ENCODE data around the gene CCDC197. TPM values are rescaled to one million over a fixed set of nuclear protein-coding genes. Genes with fewer than 3 reads are reported as not detected.

Gene CCDC197
- total RNA-seq, 2 donors from 2014 or later = not detected

DNA sequence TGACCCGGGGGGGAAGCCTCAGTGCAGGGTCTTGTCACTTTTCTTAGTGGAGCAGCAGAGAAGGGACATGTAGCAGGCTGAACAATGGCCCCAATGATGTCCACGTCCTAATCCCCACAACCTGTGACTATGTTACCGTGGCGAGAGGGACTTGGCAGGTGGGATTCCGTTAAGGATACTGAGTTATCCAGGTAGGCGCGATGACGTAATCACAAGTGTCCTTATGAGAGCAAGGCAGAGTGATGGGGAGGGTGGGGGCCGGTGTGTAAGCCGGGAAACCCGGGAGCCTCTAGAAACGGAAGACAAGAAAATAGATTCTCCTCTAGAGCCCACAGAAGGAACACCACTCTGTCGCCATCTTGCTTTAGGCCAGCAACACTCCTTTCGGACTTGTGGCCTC lies 33.5 kb downstream of the CCDC197 start:
- TF ChIP-seq POLR2A (IDR thresholded peaks at IDR 0.05) (no peak), CTCF (IDR thresholded peaks at IDR 0.05) (no peak)
- no peaks in the 10 kb centered on the region for H3K36me3 ChIP-seq (replicated peaks in 1 of 2; ENCODE audit: insufficient read depth in 1 of 2, low read depth in 2 of 2)
- DNase-seq = no peak
- no peak overlapping the region for H3K4me3 ChIP-seq
- no peaks in the 10 kb centered on the region for H3K9me3 ChIP-seq
- 88 to 90% methylated on average over 14 of the region's 14 CpGs for WGBS, 2 donors
- peaks cover 13% of the 10 kb centered on the region for H3K4me1 ChIP-seq
- intact Hi-C loops (cut with DNase I) = loop anchor here (5.0 kb wide), 1 partner anchor 107 kb away; no protein-coding TSS in a partner anchor
- no peak overlapping the region for H3K27ac ChIP-seq
- ATAC-seq = no peak
- H3K27me3 ChIP-seq = no peaks in the 10 kb centered on the region

- 90 to 92% methylated on average over 8 of the region's 8 CpGs for WGBS, 2 donors
- DNase-seq = no peak
- Histone ChIP-seq H3K27me3 (no peaks in the 10 kb centered on the region), H3K36me3 (replicated peaks in 1 of 2; ENCODE audit: insufficient read depth in 1 of 2, low read depth in 2 of 2) (no peaks in the 10 kb centered on the region), H3K4me1 (peaks cover 9% of the 10 kb centered on the region), H3K27ac (no peak overlapping the region), H3K4me3 (no peak overlapping the region), H3K9me3 (no peaks in the 10 kb centered on the region)
- ATAC-seq = no peak
- intact Hi-C loops (cut with DNase I) = loop anchor here (5.0 kb wide), 1 partner anchor 106 kb away; no protein-coding TSS in a partner anchor
- TF ChIP-seq CTCF (IDR thresholded peaks at IDR 0.05) (no peak), POLR2A (IDR thresholded peaks at IDR 0.05) (no peak)
Measured at GRCh38 chr14:94031161-94031882, 34.2 kb downstream of the CCDC197 start.

GRCh38 chr14:94031883-94032279 lies 34.8 kb downstream of the CCDC197 start:
- intact Hi-C loops (cut with DNase I) = loop anchor here (5.0 kb wide), 1 partner anchor 105 kb away; no protein-coding TSS in a partner anchor
- ATAC-seq = no peak
- Histone ChIP-seq H3K4me1 (peaks cover 5% of the 10 kb centered on the region), H3K27me3 (no peaks in the 10 kb centered on the region), H3K36me3 (replicated peaks in 1 of 2; ENCODE audit: insufficient read depth in 1 of 2, low read depth in 2 of 2) (no peaks in the 10 kb centered on the region), H3K9me3 (no peaks in the 10 kb centered on the region), H3K4me3 (no peak overlapping the region), H3K27ac (no peak overlapping the region)
- DNase-seq = no peak
- WGBS, 2 donors = 77 to 81% methylated on average over 7 of the region's 7 CpGs
- no peak for TF ChIP-seq CTCF (IDR thresholded peaks at IDR 0.05)
- TF ChIP-seq POLR2A (IDR thresholded peaks at IDR 0.05) = no peak

GRCh38 chr14:94034886-94035285 lies 37.8 kb downstream of the CCDC197 start:
- Histone ChIP-seq H3K27ac (no peak overlapping the region), H3K36me3 (replicated peaks in 1 of 2; ENCODE audit: insufficient read depth in 1 of 2, low read depth in 2 of 2) (no peaks in the 10 kb centered on the region), H3K4me3 (no peak overlapping the region), H3K4me1 (no peaks in the 10 kb centered on the region), H3K27me3 (no peaks in the 10 kb centered on the region), H3K9me3 (no peaks in the 10 kb centered on the region)
- intact Hi-C loops (cut with DNase I) = loop anchor here (5.0 kb wide), 1 partner anchor 102 kb away; no protein-coding TSS in a partner anchor
- DNase-seq (no peak), ATAC-seq (no peak)
- 81 to 89% methylated on average over 3 of the region's 3 CpGs for WGBS, 2 donors
- TF ChIP-seq POLR2A (IDR thresholded peaks at IDR 0.05) = no peak
- no peak for TF ChIP-seq CTCF (IDR thresholded peaks at IDR 0.05)

Measured in body of pancreas (tissue), 4 donors.